ENCODE data around the gene CALN1. TPM values are rescaled to one million over a fixed set of nuclear protein-coding genes. Genes with fewer than 3 reads are reported as not detected.

CALN1 gene
- total and polyA plus RNA-seq, 4 donors, result 0.14 to 0.84 (median 0.24) TPM

- TF ChIP-seq ATF3 (IDR thresholded peaks at IDR 0.05) (no peak), ZBTB33 (IDR thresholded peaks at IDR 0.05) (no peak), REST (IDR thresholded peaks at IDR 0.05) (no peak), RXRA (IDR thresholded peaks at IDR 0.05) (no peak), GABPA (IDR thresholded peaks at IDR 0.05 in 1 of 2, conservative IDR thresholded peaks at IDR 0.05 in 1 of 2) (no peak), NR2F2 (IDR thresholded peaks at IDR 0.05) (no peak), MAX (IDR thresholded peaks at IDR 0.05) (no peak), YY1 (IDR thresholded peaks at IDR 0.05) (no peak), SP1 (IDR thresholded peaks at IDR 0.05) (no peak), HNF4A (conservative IDR thresholded peaks at IDR 0.05) (no peak), RAD21 (IDR thresholded peaks at IDR 0.05) (no peak), EGR1 (IDR thresholded peaks at IDR 0.05; ENCODE audit: low read depth in 2 of 2) (no peak), TAF1 (conservative IDR thresholded peaks at IDR 0.05) (no peak)
- 61% methylated on average over 2 of the region's 2 CpGs for WGBS
- H3K27ac ChIP-seq (ENCODE audit: low read depth in 1 of 2, low read length in 2 of 2), result no peak overlapping the region
- DNase-seq (ENCODE audit: low spot score), result no peak
- H3K4me1 ChIP-seq (ENCODE audit: control insufficient read depth in 4 of 4, insufficient read depth in 4 of 4, low read length in 3 of 4), result no peaks in the 10 kb centered on the region
- no peak overlapping the region for H3K4me3 ChIP-seq (ENCODE audit: low read depth in 1 of 3, low read length in 3 of 3)
- no peaks in the 10 kb centered on the region for H3K27me3 ChIP-seq (ENCODE audit: control insufficient read depth in 4 of 4, insufficient read depth in 4 of 4, low read length in 3 of 4)
- H3K36me3 ChIP-seq (ENCODE audit: control insufficient read depth in 4 of 4, insufficient read depth in 3 of 4, low read depth in 1 of 4, low read length in 3 of 4), result no peaks in the 10 kb centered on the region
- no peak overlapping the region for H3K9ac ChIP-seq (ENCODE audit: low read depth in 1 of 2, low read length in 2 of 2)
- peaks cover 0 to 2% (median under 1%) of the 10 kb centered on the region in 4 donors for H3K9me3 ChIP-seq (ENCODE audit: control insufficient read depth in 4 of 4, low read length in 3 of 4)
Measured at GRCh38 chr7:71870812-71871211, 541.3 kb downstream of the CALN1 start.

- Histone ChIP-seq H3K9me3 (ENCODE audit: control insufficient read depth in 4 of 4, low read length in 3 of 4) (no peaks in the 10 kb centered on the region), H3K27me3 (ENCODE audit: control insufficient read depth in 4 of 4, insufficient read depth in 4 of 4, low read length in 3 of 4) (peaks cover 0 to 4% (median 0%) of the 10 kb centered on the region in 4 donors), H3K9ac (ENCODE audit: low read depth in 1 of 2, low read length in 2 of 2) (no peak overlapping the region), H3K36me3 (ENCODE audit: control insufficient read depth in 4 of 4, insufficient read depth in 3 of 4, low read depth in 1 of 4, low read length in 3 of 4) (no peaks in the 10 kb centered on the region), H3K4me3 (ENCODE audit: low read depth in 1 of 3, low read length in 3 of 3) (no peak overlapping the region), H3K4me1 (ENCODE audit: control insufficient read depth in 4 of 4, insufficient read depth in 4 of 4, low read length in 3 of 4) (no peaks in the 10 kb centered on the region), H3K27ac (ENCODE audit: low read depth in 1 of 2, low read length in 2 of 2) (no peak overlapping the region)
- WGBS, result 65% methylated on average over 1 of the region's 1 CpG
- DNase-seq (ENCODE audit: low spot score), result no peak
- TF ChIP-seq YY1 (IDR thresholded peaks at IDR 0.05) (no peak), CTCF (IDR thresholded peaks at IDR 0.05; ENCODE audit: low read depth, low read length, missing input control) (no peak), EGR1 (IDR thresholded peaks at IDR 0.05; ENCODE audit: low read depth in 2 of 2) (no peak)
Measured at GRCh38 chr7:71868797-71869196, 543.3 kb downstream of the CALN1 start.

All from liver (tissue), 9 donors.